HG03196 (cell line): ENCODE data around the gene RNF141.

ENCODE experiments used
- ATAC-seq: cut with Tn5 transposase; IDR thresholded peaks from one replicate; pipeline ENCODE4 v1.9.1; 2021; ENCODE audit not compliant: unreplicated experiment

The RNF141 gene

DNA sequence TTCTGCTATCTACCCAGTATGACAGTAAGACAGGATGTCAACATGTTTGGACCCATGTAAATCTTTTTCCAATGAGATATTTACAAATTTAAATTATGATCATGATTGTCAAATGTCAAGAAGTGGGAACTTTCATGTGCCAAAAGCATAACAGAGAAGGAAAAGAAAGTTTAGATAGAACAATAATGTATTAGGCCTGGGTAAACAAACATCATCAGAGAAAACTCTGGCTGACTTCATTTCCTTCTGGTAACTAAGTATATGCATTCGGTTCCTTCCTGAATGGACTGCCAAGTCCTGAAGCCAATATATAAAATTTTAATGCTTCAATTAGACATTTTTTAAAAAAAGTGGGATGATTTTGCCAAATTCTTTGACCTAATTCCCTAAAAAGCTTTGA, 16.5 kb downstream of the RNF141 start:
- ATAC-seq: no peak

DNA sequence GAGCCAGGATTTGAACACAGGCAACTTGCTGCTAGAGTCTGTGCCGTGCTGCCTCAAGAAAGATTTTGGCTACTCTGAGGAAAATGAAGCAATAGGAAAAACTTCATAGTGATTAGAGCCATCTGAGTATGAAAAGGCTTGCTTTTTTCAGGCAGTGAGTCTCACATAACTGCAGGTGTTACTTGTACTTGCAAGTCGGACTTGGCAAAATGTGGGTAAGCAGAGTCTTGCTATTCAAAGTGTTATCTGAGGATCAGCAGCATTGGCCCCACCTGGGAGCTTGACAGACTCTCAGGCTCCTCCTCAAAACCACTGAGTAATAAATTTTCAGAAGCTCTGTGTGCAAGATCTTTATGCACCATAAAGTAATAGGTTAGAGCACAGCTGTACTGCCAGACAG, 18.1 kb downstream of the RNF141 start:
- no peak for ATAC-seq

DNA sequence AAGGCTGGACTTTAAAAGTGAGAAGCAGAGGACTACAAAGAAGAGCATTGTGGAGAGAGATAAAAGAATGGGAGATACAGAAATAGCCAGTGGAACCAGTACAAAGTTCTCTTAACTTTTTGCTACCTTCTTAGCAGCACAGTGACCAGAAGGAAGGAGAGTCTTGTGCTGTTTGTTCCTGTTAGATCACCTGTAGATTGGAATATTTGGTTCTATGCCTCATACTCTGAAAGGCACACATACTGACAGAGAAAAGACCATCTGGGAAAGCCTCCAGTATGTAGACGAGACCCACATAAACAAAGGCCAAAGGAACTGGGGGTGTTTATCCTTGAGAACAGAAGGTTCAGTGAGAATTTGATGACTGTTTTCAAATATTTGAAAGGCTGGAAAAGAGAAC, 18.7 kb downstream of the RNF141 start:
- ATAC-seq: no peak

DNA sequence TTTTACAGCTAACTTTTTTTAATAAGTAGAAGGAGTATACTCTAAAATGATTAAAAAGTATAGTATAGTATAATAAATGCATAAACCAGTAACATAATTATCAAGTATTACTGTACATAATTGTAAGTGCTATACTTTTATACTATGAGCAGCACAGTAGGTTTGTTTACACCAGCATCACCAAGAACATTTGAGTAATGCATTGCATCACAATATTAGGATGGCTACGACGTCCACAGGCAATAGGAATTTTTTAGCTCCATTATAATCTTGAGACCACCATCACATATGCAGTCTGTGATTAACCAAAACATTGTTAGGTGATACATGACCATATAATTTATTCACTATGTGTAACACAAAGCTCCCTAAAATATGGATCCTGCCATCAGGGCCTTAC, 20.4 kb downstream of the RNF141 start:
- no peak for ATAC-seq

DNA sequence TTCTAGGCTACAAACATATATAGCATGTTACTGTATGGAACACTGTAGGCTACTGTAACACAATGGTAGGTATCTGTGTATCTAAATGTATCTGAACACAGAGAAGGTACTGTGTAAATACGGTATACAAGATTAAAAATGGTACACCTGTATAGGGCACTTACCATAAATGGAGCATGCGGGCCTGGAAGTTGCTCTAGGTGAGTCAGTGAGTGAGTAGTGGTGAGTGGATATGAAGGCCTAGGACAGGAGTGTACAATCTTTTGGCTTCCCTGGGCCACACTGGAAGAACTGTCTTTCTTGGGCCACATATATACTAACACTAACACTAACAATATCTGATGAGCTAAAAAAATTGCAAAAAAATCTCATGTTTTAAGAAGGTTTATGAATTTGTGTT, 21.4 kb downstream of the RNF141 start:
- ATAC-seq: no peak

DNA sequence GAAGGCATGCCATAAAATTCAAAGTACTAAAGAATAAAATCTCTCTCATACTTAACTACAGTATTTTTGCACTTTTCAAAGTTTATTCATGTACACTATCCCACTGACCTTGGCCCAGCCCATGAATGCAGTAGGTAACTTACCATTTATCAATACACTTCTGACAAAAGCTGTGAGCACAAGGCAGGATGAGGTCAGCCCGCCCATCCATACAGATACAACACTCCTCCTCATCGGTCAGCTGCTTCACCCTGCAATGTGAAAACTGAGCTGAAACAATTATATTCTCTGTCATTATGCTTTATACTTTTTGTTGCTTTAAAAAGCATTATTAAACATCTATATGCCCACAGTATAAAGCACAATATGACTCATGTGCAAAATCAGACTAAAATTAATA, 22.1 kb downstream of the RNF141 start:
- no peak for ATAC-seq

DNA sequence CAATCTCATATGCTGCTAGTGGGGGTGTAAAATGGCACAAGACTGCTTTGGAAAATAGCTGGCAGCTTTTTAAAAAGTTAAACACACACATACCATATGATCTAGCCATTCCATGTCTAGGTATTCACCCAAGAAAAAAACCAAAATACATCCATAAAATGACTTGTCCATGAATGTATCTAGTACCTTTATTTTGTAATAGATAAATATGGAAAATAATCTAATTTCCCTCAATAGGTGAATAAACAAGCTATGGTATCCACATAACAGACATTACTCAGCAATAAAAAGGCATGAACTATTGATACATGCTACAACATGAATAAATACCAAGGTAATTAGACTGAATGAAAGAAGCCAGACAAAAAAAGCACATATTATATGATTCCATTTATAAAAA, 22.9 kb downstream of the RNF141 start:
- ATAC-seq: no peak

DNA sequence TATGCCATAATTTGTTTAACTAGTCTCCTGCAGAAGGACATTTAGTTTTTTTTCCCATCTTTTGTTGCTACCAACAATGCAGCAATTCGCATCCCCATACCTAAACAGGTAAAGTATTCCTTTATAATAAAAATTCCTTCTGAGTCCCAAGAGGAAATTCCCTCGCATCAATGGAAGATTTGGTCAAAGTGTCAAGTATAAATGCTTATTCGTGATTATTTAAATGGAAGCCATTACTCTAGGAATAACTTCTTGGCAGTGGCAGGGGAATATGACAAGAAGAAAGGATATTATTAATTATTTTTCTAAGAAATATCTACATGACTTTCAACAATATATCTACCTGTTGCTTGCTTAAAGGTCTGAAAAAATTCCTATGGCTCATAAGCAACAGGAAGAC, 25.6 kb downstream of the RNF141 start:
- no peak for ATAC-seq

DNA sequence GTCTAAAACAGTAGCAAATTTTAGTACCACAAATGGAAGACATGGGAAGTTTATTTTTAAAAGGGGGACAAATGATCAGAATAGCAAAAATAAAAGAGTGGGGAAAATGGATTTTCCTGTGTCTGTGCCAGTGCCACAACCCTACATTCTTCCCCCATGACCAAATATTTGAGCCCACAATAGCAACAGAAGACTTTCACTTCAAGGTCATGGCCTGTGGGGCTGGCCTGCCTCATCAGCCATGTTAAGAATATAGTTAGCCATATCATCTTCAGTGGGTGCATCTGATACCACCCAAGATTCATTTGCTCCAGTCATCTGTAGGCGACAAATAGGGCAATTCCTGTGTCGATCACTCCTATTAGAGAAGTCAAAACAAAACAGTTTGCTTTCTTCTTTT, 26.3 kb downstream of the RNF141 start:
- no peak for ATAC-seq

DNA sequence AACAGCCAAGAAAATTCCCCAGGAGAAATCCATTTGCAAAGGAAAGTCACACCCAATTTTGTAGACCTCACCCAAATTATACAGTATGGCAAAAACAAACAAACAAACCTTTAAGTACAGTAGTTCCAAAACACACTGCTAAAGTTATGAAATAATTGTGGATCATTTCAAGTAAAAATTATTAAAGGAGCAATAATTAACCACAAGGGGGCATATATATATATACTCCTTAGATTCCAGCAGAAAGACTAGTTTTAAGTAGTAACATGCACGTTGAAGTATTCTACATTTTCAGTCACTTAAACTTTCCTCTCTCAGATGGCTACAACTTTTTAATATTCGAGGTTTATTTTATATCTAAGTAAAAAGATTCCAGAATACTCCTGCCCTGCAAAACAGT, 26.8 kb downstream of the RNF141 start:
- no peak for ATAC-seq

DNA sequence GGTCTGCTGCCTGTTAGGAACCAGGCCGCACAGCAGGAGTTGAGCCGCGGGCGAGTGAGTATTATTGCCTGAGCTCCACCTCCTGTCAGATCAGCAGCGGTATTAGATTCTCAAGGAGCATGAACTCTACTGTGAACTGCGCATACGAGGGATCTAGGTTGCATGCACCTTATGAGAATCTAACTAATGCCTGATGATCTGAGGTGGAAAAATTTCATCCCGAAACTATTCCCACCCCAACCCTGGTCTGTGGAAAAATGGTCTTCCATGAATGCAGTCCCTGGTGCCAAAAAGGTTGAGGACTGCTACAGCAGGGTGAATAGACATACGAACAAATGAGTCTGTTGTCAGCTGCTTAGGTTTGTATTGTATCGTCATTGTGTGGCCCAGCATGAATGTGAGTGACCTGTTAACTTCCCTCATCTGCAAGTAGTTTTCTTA, 29.8 kb downstream of the RNF141 start:
- ATAC-seq: no peak

DNA sequence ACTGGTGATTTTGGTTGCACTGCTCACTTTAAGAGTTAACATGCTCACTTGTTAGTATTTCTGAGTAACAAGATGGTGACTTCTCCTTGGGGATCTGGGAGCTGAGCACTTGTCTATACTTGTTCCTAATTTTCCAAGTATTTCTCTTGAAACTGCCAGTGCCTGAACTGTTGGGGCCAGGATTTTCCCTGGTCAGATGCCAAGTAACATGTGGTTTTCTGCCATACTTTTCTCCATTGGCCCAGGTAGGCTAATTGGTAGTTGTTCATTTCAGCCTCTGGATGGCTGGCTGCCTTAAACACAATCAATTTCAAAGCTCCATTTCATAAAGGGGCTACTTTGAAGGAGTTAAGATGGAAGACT, 35.0 kb downstream of the RNF141 start:
- no peak for ATAC-seq

DNA sequence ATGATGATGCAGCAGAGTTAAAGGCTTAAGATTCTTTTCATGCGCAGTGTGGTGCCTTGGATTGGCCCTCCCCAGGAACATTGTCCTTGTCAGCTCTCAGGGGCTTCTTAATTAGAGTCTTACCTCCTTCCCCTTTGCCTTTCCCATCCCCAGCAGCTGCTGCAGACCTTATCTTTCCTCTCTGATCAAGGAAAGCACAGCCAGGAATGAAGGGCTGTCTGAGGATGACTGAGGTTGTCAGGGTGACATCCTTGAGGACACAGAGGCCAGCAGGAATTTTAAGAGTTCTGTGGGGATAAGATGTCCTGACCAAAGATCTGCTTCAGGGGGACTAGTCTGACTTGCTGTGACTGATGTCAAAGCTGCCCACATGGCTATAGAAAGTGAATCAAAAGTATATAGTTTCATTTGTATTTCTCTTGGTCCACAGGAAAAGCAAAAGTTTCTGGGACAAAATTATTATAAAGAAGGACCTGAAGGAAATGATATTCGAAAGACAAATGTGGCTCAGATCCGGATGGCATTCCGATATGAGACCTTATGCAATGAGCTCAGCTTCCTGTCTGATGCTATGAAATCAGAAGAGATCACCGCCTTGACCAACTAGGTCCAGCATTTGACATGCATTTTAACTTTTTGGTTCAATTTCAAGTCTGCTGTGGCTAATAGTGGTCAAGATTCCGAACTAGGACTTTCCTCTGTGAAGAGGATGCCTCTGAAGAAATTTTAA, 35.5 kb downstream of the RNF141 start:
- ATAC-seq: no peak

DNA sequence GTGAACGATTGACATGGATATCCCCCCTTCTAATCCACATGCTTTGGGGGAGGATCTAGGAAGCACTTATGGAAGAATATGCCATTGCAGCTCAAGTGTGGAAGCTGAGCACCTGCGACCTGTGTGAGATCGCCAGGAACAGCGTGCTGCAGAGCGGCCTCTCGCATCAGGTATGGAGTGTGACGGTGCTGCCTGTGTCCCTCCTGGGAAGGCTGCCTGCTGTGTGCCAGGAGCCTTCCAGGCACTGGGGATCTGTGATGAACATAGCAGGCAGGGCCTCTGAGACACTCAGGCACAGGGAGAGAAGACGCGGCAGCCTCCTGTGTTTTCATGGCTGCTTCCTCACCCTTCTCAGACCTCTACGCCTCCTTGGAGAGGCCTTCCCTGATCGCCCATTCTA, 36.5 kb downstream of the RNF141 start:
- ATAC-seq: no peak

DNA sequence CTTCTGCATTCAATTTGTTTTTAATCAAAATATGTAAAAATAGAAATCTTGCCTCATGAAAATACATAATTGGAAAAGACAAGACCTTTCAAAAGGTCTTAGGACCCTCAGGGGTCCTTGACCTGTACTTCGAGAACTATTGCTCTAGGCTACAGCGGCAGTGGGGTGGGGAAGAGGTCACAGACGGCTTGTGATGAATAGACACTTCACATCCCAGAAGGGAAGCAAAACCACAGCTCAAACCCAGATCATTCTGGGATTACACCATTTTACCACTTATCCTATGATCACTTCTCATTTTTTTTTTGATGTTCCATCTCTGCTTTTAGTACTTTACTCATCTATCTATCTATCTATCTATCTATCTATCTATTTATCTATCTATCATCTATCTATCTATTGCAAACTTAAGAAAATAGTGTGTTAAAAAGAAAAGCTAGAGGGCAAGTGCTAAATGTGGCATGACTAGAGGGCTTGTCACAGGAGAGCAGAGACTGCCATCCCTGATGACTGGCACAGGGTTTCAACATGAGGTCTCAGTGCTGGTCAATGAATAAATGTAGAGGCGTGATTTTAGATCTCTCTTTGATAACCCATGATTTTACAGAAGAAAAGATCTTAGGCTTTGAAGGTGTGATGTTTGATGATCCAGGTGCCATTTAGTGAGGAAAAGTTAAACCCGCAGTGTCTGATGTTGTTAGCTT, 37.1 kb downstream of the RNF141 start:
- no peak for ATAC-seq

DNA sequence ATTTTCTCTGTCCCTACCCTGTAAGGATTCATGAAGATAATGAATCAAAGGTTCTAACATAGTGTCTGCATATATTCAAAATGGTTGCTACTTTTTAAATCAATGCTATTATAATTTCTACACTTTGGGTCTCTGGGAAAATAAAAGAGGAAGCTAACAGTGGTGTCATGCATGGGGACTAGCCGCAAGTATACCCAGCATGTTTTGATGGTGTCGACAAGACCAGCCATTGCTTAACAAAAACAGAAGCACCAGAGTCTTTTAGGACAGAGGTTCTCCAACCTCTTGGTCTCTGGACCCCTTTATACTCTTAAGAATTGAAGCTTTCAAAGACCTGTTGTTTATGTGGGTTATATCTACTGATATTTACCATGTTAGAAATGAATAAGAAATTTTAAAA, 37.8 kb downstream of the RNF141 start:
- ATAC-seq: no peak

DNA sequence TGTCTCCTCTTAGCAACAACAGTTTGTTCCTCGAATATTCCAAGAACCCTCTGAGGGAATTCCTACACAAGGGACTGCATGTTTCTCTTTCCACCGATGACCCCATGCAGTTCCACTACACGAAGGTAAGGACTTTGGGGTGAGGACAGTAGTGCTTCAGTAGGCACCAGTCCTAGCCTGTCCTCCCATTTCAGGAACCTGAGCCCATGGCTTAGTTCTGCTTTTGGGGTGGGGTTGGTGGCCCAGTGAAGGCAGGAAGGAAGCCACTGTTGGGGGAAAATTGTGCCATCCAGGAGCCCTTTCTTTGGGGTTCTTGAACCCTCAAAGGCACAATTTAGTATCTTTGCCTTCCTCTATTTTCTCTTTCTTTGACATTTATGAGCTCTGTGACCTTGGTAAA, 38.2 kb downstream of the RNF141 start:
- no peak for ATAC-seq

DNA sequence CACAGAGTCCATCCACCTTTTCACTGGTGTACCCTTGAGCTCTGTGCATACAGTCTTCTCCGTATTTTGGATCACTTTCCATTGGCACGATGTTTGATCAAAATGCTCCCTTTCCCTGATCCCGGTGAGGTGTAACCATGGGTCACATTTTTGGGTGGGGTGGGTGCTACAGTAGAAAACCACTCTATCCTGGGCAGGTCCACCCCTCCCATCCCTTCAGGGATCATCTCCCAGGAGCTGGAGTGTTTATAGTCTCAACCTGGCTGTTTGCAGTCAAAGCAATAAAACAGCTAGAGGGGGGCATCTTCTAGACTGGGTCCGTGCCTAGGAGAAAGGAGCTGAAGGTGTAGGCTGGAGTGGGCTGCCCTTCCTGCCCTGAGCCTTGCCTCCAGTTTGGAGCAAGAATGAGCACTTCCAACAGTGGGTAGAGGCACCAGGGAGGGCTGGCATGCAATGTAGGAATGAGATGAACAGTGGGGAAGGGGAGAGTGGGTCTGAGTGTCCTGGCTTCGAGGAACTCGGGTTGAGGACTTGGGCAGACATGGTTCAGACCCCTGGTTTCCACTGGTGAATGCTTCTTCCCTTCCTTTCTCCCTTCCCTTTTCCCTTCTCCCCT, 38.8 kb downstream of the RNF141 start:
- ATAC-seq: no peak

DNA sequence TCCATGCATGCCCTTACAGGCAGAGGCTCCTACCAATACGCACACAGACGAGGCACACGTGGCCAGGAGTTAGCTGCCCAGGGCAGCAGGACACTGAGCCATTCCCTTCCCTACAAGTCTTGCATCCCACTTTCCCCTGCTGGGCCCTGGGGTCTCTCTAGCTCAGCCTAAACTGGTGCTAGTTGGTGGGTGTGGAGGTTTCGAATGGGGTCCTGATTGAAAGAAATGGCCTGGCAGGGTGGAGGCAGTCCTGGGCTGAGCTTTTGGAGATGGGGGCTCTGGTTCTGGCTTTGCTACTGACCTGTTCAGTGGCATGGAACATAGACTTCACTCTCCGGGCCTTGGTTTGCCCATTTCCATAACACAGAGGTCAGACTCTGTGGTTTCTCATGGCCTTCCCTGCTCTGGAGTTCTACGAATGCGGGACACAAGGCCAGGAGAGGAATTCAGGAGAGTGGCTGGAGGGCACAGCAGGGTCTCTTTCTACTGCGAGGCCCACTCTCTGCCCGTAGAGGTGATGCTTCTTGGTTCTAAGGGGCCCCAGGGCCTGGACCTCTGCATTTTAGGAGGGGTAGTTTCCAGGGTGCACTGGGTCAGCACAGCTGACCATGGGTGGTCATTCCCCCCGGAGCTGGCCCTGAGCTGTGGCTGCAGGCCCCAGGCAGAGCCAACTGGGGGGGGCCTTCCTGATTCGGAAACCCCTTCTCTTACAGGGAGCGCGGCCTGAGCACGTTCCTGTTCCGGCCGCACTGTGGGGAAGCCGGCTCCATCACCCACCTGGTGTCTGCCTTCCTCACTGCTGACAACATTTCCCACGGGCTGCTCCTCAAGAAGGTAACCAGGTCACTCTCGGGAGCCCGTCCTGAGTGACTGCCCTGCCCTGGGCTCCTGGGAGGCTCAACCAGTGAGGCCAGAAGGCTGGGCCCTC, 40.0 kb downstream of the RNF141 start:
- no peak for ATAC-seq

DNA sequence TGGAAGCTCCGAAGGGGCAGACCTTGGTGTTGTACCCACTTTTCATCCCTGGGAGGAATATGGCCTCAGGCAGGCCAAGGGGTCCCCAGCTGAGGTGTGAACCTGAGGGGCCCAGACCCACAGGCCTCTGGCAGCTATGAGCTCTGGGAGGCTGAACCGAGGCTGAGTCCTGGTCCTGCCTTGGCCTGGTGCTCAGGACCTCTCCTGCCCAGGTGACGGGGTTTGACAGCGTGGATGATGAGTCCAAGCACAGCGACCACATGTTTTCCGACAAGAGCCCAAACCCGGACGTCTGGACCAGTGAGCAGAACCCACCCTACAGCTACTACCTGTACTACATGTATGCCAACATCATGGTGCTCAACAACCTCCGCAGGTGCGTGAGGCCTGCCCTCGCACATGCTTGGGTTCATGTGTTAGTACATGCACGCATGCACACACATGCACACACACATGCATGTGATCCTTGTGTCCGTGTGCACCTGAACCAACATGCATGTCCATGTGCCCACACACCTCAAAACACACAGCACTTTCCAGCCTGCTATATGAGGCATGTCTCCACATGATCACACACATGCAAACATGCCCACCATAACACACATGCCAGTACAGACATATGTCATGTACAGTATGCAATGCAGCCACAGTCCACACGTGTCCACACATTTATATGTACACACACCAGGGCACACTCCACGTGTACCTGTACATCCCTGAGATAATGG, 40.9 kb downstream of the RNF141 start:
- ATAC-seq: no peak

DNA sequence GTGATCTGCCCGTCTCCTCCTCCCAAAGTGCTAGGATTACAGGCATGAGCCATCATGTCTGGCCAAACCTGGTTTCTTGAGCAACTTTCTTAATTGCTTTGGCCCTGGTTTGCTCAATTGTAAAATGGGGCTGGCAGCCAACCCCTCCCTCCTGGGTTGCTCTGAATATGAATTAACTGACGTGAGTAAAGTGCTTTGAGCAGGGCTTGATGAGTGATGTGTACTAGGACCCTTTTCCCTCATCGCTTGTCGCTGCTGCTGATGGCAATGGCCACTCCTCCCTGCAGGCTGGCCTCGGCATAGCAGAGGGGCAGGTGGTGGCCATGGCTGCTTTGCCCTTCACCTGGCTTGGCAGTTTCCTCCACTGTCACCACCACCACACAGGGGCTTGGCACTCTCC, 41.5 kb downstream of the RNF141 start:
- no peak for ATAC-seq
